SU-DHL-6 (cell line): ENCODE results near the gene CDC42EP3.

ENCODE experiments used
- H2AFZ ChIP-seq: fragments of 200-600 bp; sonication (generic); 2 replicates; pipeline ENCODE4 v1.6.1; 2014; ENCODE audit warnings: low read depth, mild to moderate bottlenecking, moderate library complexity, mixed read lengths, antibody characterized with exemption, low read length; ENCODE audit not compliant: severe bottlenecking
- H3F3A ChIP-seq: fragments of 200-600 bp; shearing (Covaris generic); 2 replicates; pipeline ENCODE4 v1.6.0; 2016; ENCODE audit warnings: antibody characterized with exemption, mild to moderate bottlenecking; ENCODE audit not compliant: insufficient read depth
- H3K27ac ChIP-seq: fragments of 200-600 bp; sonication (generic); 2 replicates; pipeline ENCODE4 v1.5.1; 2016; ENCODE audit warnings: low read depth, mild to moderate bottlenecking, low read length, moderate library complexity, mixed read lengths
- H3K27me3 ChIP-seq: fragments of 200-600 bp; sonication (generic), shearing (Covaris generic); 2 replicates; pipeline ENCODE4 v1.6.0; 2014; ENCODE audit warnings: mild to moderate bottlenecking, low read length
- H3K36me3 ChIP-seq: fragments of 200-600 bp; sonication (generic); 2 replicates; pipeline ENCODE4 v1.6.1; 2014; ENCODE audit warnings: mild to moderate bottlenecking, low read length, mixed read lengths
- H3K4me2 ChIP-seq: fragments of 300-600, 200-600 bp; shearing (Covaris generic), sonication (generic); 2 replicates; pipeline ENCODE4 v1.6.0; 2014; ENCODE audit warnings: low read length, low read depth, mild to moderate bottlenecking; ENCODE audit not compliant: poor library complexity, severe bottlenecking
- H3K4me3 ChIP-seq: fragments of 200-600 bp; sonication (generic); 2 replicates; pipeline ENCODE4 v1.5.1; 2014; ENCODE audit warnings: antibody characterized with exemption, low read length, mild to moderate bottlenecking, mixed read lengths; ENCODE audit not compliant: insufficient read depth, poor library complexity, severe bottlenecking
- H3K79me2 ChIP-seq: fragments of 200-600 bp; sonication (generic); 2 replicates; pipeline ENCODE4 v1.6.1; 2014; ENCODE audit warnings: mild to moderate bottlenecking, low read length, moderate library complexity; ENCODE audit not compliant: insufficient read depth
- H3K9ac ChIP-seq: fragments of 200-600 bp; sonication (generic); 2 replicates; pipeline ENCODE4 v1.7.0; 2014; ENCODE audit warnings: mild to moderate bottlenecking, low read length
- H3K9me2 ChIP-seq: fragments of 200-600 bp; sonication (generic); replicated peaks from 2 replicates; pipeline ENCODE4 v1.6.1; 2014; ENCODE audit warnings: low read length; ENCODE audit not compliant: insufficient read depth
- H3K9me3 ChIP-seq: fragments of 200-600 bp; sonication (generic); 2 replicates; pipeline ENCODE4 v1.6.1; 2014; ENCODE audit warnings: low read length, mixed read lengths; ENCODE audit not compliant: insufficient read depth
- H4K20me1 ChIP-seq: fragments of 200-600 bp; sonication (generic); 2 replicates; pipeline ENCODE4 v1.6.1; 2014; ENCODE audit warnings: low read depth, mild to moderate bottlenecking, antibody characterized with exemption, low read length, moderate library complexity, mixed read lengths
- CTCF ChIP-seq: fragments of 200-600 bp; sonication (generic); IDR thresholded peaks from one replicate; pipeline ENCODE4 v1.5.1; 2017; ENCODE audit warnings: antibody characterized with exemption, mild to moderate bottlenecking, low read length, moderate library complexity; ENCODE audit not compliant: insufficient read depth, poor library complexity, severe bottlenecking
- EZH2phosphoT487 ChIP-seq: fragments of 200-600 bp; sonication (generic), shearing (Covaris generic); conservative IDR thresholded peaks from 2 replicates; pipeline ENCODE4 v1.6.1; 2018; ENCODE audit warnings: mild to moderate bottlenecking, antibody characterized with exemption, low read length, moderate library complexity, mixed read lengths

The CDC42EP3 gene

GRCh38 chr2:37631698-37632097 lies 39.7 kb downstream of the CDC42EP3 start:
- TF ChIP-seq EZH2phosphoT487: no peak
- TF ChIP-seq CTCF: no peak
- H4K20me1 ChIP-seq: no peaks in the 10 kb centered on the region
- no peak overlapping the region for H3K4me2 ChIP-seq
- H3K27ac ChIP-seq: no peak overlapping the region
- no peak overlapping the region for H2AFZ ChIP-seq
- H3K27me3 ChIP-seq: no peaks in the 10 kb centered on the region
- H3K9ac ChIP-seq: no peak overlapping the region
- H3K9me3 ChIP-seq: no peaks in the 10 kb centered on the region
- H3K36me3 ChIP-seq: no peaks in the 10 kb centered on the region
- H3K9me2 ChIP-seq: no peaks in the 10 kb centered on the region
- H3K79me2 ChIP-seq: no peaks in the 10 kb centered on the region
- H3K4me3 ChIP-seq: no peak overlapping the region
- H3F3A ChIP-seq: no peaks in the 10 kb centered on the region

GRCh38 chr2:37631292-37631691 lies 40.1 kb downstream of the CDC42EP3 start:
- Histone ChIP-seq H3K79me2 (no peaks in the 10 kb centered on the region), H4K20me1 (no peaks in the 10 kb centered on the region), H3K27me3 (no peaks in the 10 kb centered on the region), H3K4me3 (no peak overlapping the region), H2AFZ (no peak overlapping the region), H3K9me3 (no peaks in the 10 kb centered on the region), H3K27ac (no peak overlapping the region), H3K36me3 (no peaks in the 10 kb centered on the region), H3K4me2 (no peak overlapping the region), H3K9me2 (no peaks in the 10 kb centered on the region), H3F3A (no peaks in the 10 kb centered on the region), H3K9ac (no peak overlapping the region)
- no peak for TF ChIP-seq EZH2phosphoT487
- no peak for TF ChIP-seq CTCF

GRCh38 chr2:37630776-37631175 lies 40.7 kb downstream of the CDC42EP3 start:
- H3K9me3 ChIP-seq: no peaks in the 10 kb centered on the region
- H3K9me2 ChIP-seq: no peaks in the 10 kb centered on the region
- H3F3A ChIP-seq: no peaks in the 10 kb centered on the region
- H4K20me1 ChIP-seq: no peaks in the 10 kb centered on the region
- no peak for TF ChIP-seq EZH2phosphoT487
- TF ChIP-seq CTCF: no peak
- no peak overlapping the region for H3K9ac ChIP-seq
- H3K27ac ChIP-seq: no peak overlapping the region
- H3K79me2 ChIP-seq: no peaks in the 10 kb centered on the region
- H3K27me3 ChIP-seq: no peaks in the 10 kb centered on the region
- H3K4me2 ChIP-seq: no peak overlapping the region
- no peaks in the 10 kb centered on the region for H3K36me3 ChIP-seq
- H2AFZ ChIP-seq: no peak overlapping the region
- H3K4me3 ChIP-seq: no peak overlapping the region

- Histone ChIP-seq H3K27ac (no peak overlapping the region), H3K27me3 (no peaks in the 10 kb centered on the region), H3K9ac (no peak overlapping the region), H3K9me2 (no peaks in the 10 kb centered on the region), H3K36me3 (no peaks in the 10 kb centered on the region), H3K79me2 (no peaks in the 10 kb centered on the region), H3K9me3 (no peaks in the 10 kb centered on the region), H3F3A (no peaks in the 10 kb centered on the region), H3K4me3 (no peak overlapping the region), H3K4me2 (no peak overlapping the region), H2AFZ (no peak overlapping the region), H4K20me1 (no peaks in the 10 kb centered on the region)
- TF ChIP-seq EZH2phosphoT487: no peak
- TF ChIP-seq CTCF: no peak
Observed at GRCh38 chr2:37630301-37630700, 41.1 kb downstream of the CDC42EP3 start.
